Measurements from ENCODE around the gene LGR6. TPM values are rescaled to one million over a fixed set of nuclear protein-coding genes. Genes with fewer than 3 reads are reported as not detected.
A peak's percentile ranks its signal among the peaks of the same experiment; 100 is the strongest.

Gene LGR6
- total RNA-seq, 2 experiments from 2014 or later = 0.09 to 0.14 TPM

- H3K4me1 Mint-ChIP-seq = peaks cover 19% of the 10 kb centered on the region
- POLR2A ChIA-PET = no interaction called here
- ATAC-seq (no peak), DNase-seq (no peak)
- peaks cover 68% of the 10 kb centered on the region for H3K36me3 Mint-ChIP-seq (ENCODE audit: low read depth)
- intact Hi-C loops (cut with DNase I, micrococcal nuclease) = no loop called here
- CTCF ChIA-PET = interaction anchor here (1.2 to 1.9 kb wide), 2 partner anchors 10 kb away, joined by 3 to 13 read pairs; partner anchors contain the start of gene PTPN7
- no peaks in the 10 kb centered on the region for H3K27me3 Mint-ChIP-seq
- no peak overlapping the region for H3K4me3 Mint-ChIP-seq
- no peaks in the 10 kb centered on the region for H3K9me3 Mint-ChIP-seq (ENCODE audit: low read depth)
- peak overlapping the region; percentile 29 for H3K27ac Mint-ChIP-seq
These were observed 43.0 kb upstream of the LGR6 start for GRCh38 chr1:202150602-202151001.

GRCh38 chr1:202151045-202151444 is 42.6 kb upstream of the LGR6 start:
- no peak for ATAC-seq
- DNase-seq = no peak
- Mint-ChIP-seq H3K4me1 (peaks cover 22% of the 10 kb centered on the region), H3K9me3 (ENCODE audit: low read depth) (no peaks in the 10 kb centered on the region), H3K27me3 (no peaks in the 10 kb centered on the region), H3K4me3 (no peak overlapping the region), H3K36me3 (ENCODE audit: low read depth) (peaks cover 71% of the 10 kb centered on the region), H3K27ac (no peak overlapping the region)
- ChIA-PET CTCF (interaction anchor here (0.8 to 1.9 kb wide), 4 partner anchors 9 to 336 kb away, joined by 3 to 13 read pairs (median 3); partner anchors contain the start of gene PTPN7), POLR2A (no interaction called here)
- intact Hi-C loops (cut with DNase I, micrococcal nuclease) = no loop called here

GRCh38 chr1:202152399-202152798 is 41.2 kb upstream of the LGR6 start:
- no peaks in the 10 kb centered on the region for H3K27me3 Mint-ChIP-seq
- H3K27ac Mint-ChIP-seq = no peak overlapping the region
- ATAC-seq = no peak
- ChIA-PET POLR2A (no interaction called here), CTCF (interaction anchor here (0.9 to 1.9 kb wide), 3 partner anchors 8 to 14 kb away, joined by 3 to 13 read pairs (median 3); partner anchors contain the start of gene PTPN7)
- H3K4me1 Mint-ChIP-seq = peaks cover 32% of the 10 kb centered on the region
- H3K9me3 Mint-ChIP-seq (ENCODE audit: low read depth) = no peaks in the 10 kb centered on the region
- peaks cover 83% of the 10 kb centered on the region for H3K36me3 Mint-ChIP-seq (ENCODE audit: low read depth)
- DNase-seq = no peak
- H3K4me3 Mint-ChIP-seq = no peak overlapping the region
- intact Hi-C loops (cut with DNase I, micrococcal nuclease) = no loop called here

- intact Hi-C loops (cut with DNase I, micrococcal nuclease) = no loop called here
- H3K4me3 Mint-ChIP-seq = no peak overlapping the region
- peaks cover 38% of the 10 kb centered on the region for H3K4me1 Mint-ChIP-seq
- H3K9me3 Mint-ChIP-seq (ENCODE audit: low read depth) = no peaks in the 10 kb centered on the region
- ChIA-PET POLR2A (no interaction called here), CTCF (interaction anchor here (0.6 to 2.1 kb wide), 2 partner anchors 154 to 964 kb away, joined by 3 to 6 read pairs; no protein-coding TSS in a partner anchor)
- ATAC-seq (no peak), DNase-seq (no peak)
- H3K27me3 Mint-ChIP-seq = no peaks in the 10 kb centered on the region
- H3K27ac Mint-ChIP-seq = peak overlapping the region; percentile 58
- peaks cover 83% of the 10 kb centered on the region for H3K36me3 Mint-ChIP-seq (ENCODE audit: low read depth)
These were observed 40.3 kb upstream of the LGR6 start for GRCh38 chr1:202153284-202153683.

- ChIA-PET POLR2A (interaction anchor here (0.8 to 1.4 kb wide), 4 partner anchors 8 to 189 kb away, joined by 3 to 6 read pairs (median 4); no protein-coding TSS in a partner anchor), CTCF (interaction anchor here (0.5 to 2.1 kb wide), 18 partner anchors 8 to 571 kb away, joined by 3 to 11 read pairs (median 4); partner anchors contain the start of gene UBE2T)
- peak overlapping the region; percentile 78 for H3K27ac Mint-ChIP-seq
- no peak overlapping the region for H3K4me3 Mint-ChIP-seq
- intact Hi-C loops (cut with DNase I, micrococcal nuclease) = no loop called here
- no peaks in the 10 kb centered on the region for H3K9me3 Mint-ChIP-seq (ENCODE audit: low read depth)
- DNase-seq (no peak), ATAC-seq (no peak)
- H3K4me1 Mint-ChIP-seq = peaks cover 45% of the 10 kb centered on the region
- no peaks in the 10 kb centered on the region for H3K27me3 Mint-ChIP-seq
- H3K36me3 Mint-ChIP-seq (ENCODE audit: low read depth) = peaks cover 84% of the 10 kb centered on the region
These were observed 39.3 kb upstream of the LGR6 start for GRCh38 chr1:202154148-202154765.

GRCh38 chr1:202154766-202155477 is 38.7 kb upstream of the LGR6 start:
- POLR2A ChIA-PET = interaction anchor here (0.6 to 1.4 kb wide), 6 partner anchors 7 to 190 kb away, joined by 3 to 9 read pairs (median 4); no protein-coding TSS in a partner anchor
- peaks cover 88% of the 10 kb centered on the region for H3K36me3 Mint-ChIP-seq (ENCODE audit: low read depth)
- no peak overlapping the region for H3K4me3 Mint-ChIP-seq
- peak overlapping the region; percentile 78 for H3K27ac Mint-ChIP-seq
- DNase-seq (peak; percentile 67), ATAC-seq (peak; percentile 63)
- CTCF ChIA-PET = interaction anchor here (0.5 to 2.1 kb wide), 20 partner anchors 8 to 626 kb away, joined by 3 to 11 read pairs (median 4); partner anchors contain the start of gene UBE2T
- intact Hi-C loops (cut with DNase I, micrococcal nuclease) = no loop called here
- no peaks in the 10 kb centered on the region for H3K9me3 Mint-ChIP-seq (ENCODE audit: low read depth)
- H3K4me1 Mint-ChIP-seq = peaks cover 47% of the 10 kb centered on the region
- no peaks in the 10 kb centered on the region for H3K27me3 Mint-ChIP-seq

- ChIA-PET CTCF (interaction anchor here (0.6 to 2.1 kb wide), 16 partner anchors 7 to 626 kb away, joined by 3 to 11 read pairs (median 4); partner anchors contain the start of gene UBE2T), POLR2A (interaction anchor here (0.6 to 1.6 kb wide), 6 partner anchors 9 to 690 kb away, joined by 3 to 9 read pairs (median 4); no protein-coding TSS in a partner anchor)
- peaks cover 89% of the 10 kb centered on the region for H3K36me3 Mint-ChIP-seq (ENCODE audit: low read depth)
- H3K4me3 Mint-ChIP-seq = no peak overlapping the region
- ATAC-seq (no peak), DNase-seq (no peak)
- no peaks in the 10 kb centered on the region for H3K9me3 Mint-ChIP-seq (ENCODE audit: low read depth)
- H3K27me3 Mint-ChIP-seq = no peaks in the 10 kb centered on the region
- intact Hi-C loops (cut with DNase I, micrococcal nuclease) = no loop called here
- H3K27ac Mint-ChIP-seq = no peak overlapping the region
- H3K4me1 Mint-ChIP-seq = peaks cover 47% of the 10 kb centered on the region
These were observed 38.0 kb upstream of the LGR6 start for GRCh38 chr1:202155478-202156021.

- Mint-ChIP-seq H3K27ac (no peak overlapping the region), H3K4me3 (no peak overlapping the region), H3K27me3 (no peaks in the 10 kb centered on the region), H3K9me3 (ENCODE audit: low read depth) (no peaks in the 10 kb centered on the region), H3K36me3 (ENCODE audit: low read depth) (peaks cover 79% of the 10 kb centered on the region), H3K4me1 (peaks cover 55% of the 10 kb centered on the region)
- POLR2A ChIA-PET = interaction anchor here (1.6 kb wide), 1 partner anchor 14 kb away, joined by 5 read pairs; no protein-coding TSS in a partner anchor
- CTCF ChIA-PET = interaction anchor here (0.6 kb wide), 1 partner anchor 56 kb away, joined by 3 read pairs; no protein-coding TSS in a partner anchor
- DNase-seq = no peak
- no peak for ATAC-seq
- intact Hi-C loops (cut with DNase I, micrococcal nuclease) = no loop called here
These were observed 37.0 kb upstream of the LGR6 start for GRCh38 chr1:202156590-202156989.

- peaks cover 67% of the 10 kb centered on the region for H3K36me3 Mint-ChIP-seq (ENCODE audit: low read depth)
- H3K4me3 Mint-ChIP-seq = peak overlapping the region; percentile 97
- intact Hi-C loops (cut with DNase I, micrococcal nuclease) = no loop called here
- H3K9me3 Mint-ChIP-seq (ENCODE audit: low read depth) = no peaks in the 10 kb centered on the region
- CTCF ChIA-PET = no interaction called here
- DNase-seq = no peak
- ATAC-seq = no peak
- no peaks in the 10 kb centered on the region for H3K27me3 Mint-ChIP-seq
- H3K27ac Mint-ChIP-seq = peak overlapping the region; percentile 63
- POLR2A ChIA-PET = no interaction called here
- peaks cover 69% of the 10 kb centered on the region for H3K4me1 Mint-ChIP-seq
These were observed 35.7 kb upstream of the LGR6 start for GRCh38 chr1:202157945-202158344.

- peaks cover 58% of the 10 kb centered on the region for H3K36me3 Mint-ChIP-seq (ENCODE audit: low read depth)
- peaks cover 76% of the 10 kb centered on the region for H3K4me1 Mint-ChIP-seq
- no peaks in the 10 kb centered on the region for H3K27me3 Mint-ChIP-seq
- ChIA-PET POLR2A (no interaction called here), CTCF (interaction anchor here (0.9 to 1.9 kb wide), 7 partner anchors 7 to 263 kb away, joined by 3 to 13 read pairs (median 3); partner anchors contain the start of gene LGR6)
- ATAC-seq = peak; percentile 16
- intact Hi-C loops (cut with DNase I, micrococcal nuclease) = loop anchor here in 1 of 2 experiments (1.0 kb wide), 1 partner anchor 183 kb away; no protein-coding TSS in a partner anchor
- H3K4me3 Mint-ChIP-seq = peak overlapping the region; percentile 97
- DNase-seq = peak; percentile 70
- no peaks in the 10 kb centered on the region for H3K9me3 Mint-ChIP-seq (ENCODE audit: low read depth)
- peak overlapping the region; percentile 99 for H3K27ac Mint-ChIP-seq
These were observed 34.6 kb upstream of the LGR6 start for GRCh38 chr1:202158810-202159533.
